Activated CD8-positive, alpha-beta memory T cell treated with anti-CD3 and anti-CD28 coated beads for 36 hours (primary cell): ENCODE measurements around the gene INHBC. TPM values are rescaled to one million over a fixed set of nuclear protein-coding genes. Genes with fewer than 3 reads are reported as not detected.
"Not testable (repeated sequence)": the region's sequence is repeated elsewhere in the genome, so short reads cannot be mapped to it uniquely, and the experiment has no call there.

Experiments
- CTCF ChIA-PET: fragments of 350-600 bp; sonication (Branson Sonifier 250); formaldehyde crosslinking; loops from one replicate; lab custom pipeline; 2021; ENCODE audit warnings: antibody characterized with exemption; lab: Charles Lee
- POLR2A ChIA-PET: fragments of 350-600 bp; sonication (Branson Sonifier 250); formaldehyde crosslinking; loops from one replicate; lab custom pipeline; 2021; ENCODE audit warnings: antibody characterized with exemption; lab: Charles Lee
- total RNA-seq, 2 experiments: library from RNA; stranded (reverse); gene quantifications; one replicate each; pipeline ENCODE4 v1.2.3, GENCODE V29; 2021

INHBC gene
- total RNA-seq, 2 experiments from 2014 or later: not detected

DNA sequence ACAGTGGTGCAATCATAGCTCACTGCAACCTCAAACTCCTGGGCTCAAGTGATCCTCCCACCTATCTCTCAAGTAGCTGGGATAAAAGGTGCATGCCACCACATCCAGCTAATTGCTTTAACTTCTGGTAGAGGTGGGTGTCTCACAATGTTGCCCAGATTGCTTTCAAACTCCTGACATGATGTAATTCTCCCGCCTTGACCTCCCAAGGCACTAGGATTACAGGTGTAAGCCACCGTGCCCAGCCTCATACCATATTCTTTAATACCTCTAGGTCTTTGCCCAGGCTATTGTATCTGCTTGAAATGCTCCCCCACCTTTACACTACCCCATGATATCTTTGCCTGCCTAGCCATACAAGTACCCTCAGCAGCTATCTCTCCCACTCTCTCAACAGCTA is 15.1 kb upstream of the INHBC start:
- POLR2A ChIA-PET: no interaction called here
- CTCF ChIA-PET: no interaction called here

DNA sequence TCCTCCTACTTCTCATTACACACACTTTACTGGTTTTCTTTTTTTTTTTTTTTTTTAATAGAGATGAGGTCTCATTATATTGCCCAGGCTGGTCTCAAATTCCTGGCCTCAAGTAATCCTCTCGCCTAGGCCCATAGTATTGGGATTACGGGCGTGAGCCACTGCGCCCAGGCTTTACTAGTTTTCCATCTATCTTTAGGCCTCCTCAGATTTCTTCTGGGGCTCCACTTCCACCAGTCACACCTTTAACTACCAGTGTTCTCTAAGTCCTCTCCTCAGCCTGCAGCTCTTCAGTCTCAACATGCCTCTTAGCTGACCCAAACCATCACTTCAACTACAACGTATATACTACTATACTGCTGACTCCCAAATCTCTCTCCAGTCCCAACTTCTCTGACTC is 14.1 kb upstream of the INHBC start:
- POLR2A ChIA-PET: interaction anchor here (0.7 kb wide), 1 partner anchor 67 kb away, joined by 4 read pairs; no protein-coding TSS in a partner anchor
- CTCF ChIA-PET: no interaction called here

DNA sequence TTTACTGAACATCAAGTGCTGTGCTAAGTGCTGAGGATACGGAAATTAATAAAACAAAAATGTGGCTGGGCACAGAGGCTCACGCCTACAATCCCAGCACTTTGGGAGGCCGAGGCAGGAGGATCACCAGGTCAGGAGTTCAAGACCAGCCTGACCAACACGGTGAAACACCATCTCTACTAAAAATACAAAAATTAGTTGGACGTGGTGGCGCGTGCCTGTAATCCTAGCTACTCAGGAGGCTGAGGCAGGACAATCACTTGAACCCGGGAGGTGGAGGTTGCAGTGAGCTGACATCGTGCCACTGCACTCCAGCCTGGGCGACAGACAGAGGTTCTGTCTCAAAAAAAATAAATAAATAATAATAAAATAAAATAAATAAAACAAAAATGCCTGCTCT is 7.6 kb upstream of the INHBC start:
- POLR2A ChIA-PET: not testable (repeated sequence)
- CTCF ChIA-PET: interaction anchor here (0.6 kb wide), 1 partner anchor 29 kb away, joined by 3 read pairs; no protein-coding TSS in a partner anchor

DNA sequence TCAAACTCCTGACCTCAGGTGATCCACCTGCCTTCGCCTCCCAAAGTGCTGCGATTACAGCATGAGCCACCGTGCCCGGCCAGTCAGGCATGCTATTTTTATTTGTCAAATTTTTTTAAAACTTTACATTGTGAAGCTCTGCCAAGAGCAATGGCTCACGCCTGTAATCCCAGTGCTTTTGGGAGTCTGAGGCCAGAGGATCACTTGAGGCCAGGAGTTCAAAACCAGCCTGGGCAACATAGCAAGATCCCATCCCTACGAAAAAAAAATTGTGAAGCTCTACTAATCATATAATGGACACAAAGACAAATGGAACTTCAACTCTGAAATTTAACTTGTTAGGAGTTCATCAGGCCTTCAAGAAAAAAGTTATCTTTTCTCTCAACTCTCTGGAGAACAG is 5.6 kb upstream of the INHBC start:
- ChIA-PET CTCF (interaction anchor here (0.6 to 1.4 kb wide), 3 partner anchors 24 to 93 kb away, joined by 3 read pairs; partner anchors contain the start of gene INHBE), POLR2A (no interaction called here)

DNA sequence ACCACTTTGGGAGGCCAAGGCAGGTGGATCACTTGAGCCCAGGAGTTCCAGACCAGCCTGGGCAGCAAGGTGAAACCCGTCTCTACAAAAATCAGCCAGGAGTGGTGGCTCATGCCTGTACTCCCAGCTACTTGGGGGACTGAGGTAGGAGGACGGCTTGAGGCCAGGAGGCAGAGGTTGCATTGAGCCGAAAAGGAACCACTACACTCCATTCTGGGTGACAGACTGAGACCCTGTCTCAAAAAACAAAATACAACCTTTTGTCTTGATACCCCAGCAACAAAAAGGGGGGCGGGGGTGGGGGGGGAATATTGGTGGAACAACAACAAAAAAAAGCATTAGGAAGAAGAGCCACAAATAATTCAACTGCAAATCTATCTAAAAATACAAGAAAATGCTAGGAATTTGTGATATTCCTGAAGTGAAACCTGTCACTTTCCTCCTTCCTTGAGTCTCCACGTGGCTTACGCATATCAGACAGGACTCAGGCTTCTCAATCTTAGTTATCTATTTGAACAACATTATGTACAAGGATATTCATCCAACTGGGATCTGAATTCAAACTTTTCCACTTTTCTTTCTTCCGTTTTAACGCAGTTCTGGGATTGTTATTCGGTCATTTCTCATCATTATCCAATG is 5.0 kb upstream of the INHBC start:
- ChIA-PET CTCF (interaction anchor here (0.6 to 1.4 kb wide), 8 partner anchors 23 to 94 kb away, joined by 3 to 4 read pairs (median 3); partner anchors contain the start of genes GLI1 and INHBE), POLR2A (interaction anchor here (0.7 to 1.2 kb wide), 7 partner anchors 23 to 90 kb away, joined by 3 to 9 read pairs (median 4); partner anchors contain the start of gene INHBE)

DNA sequence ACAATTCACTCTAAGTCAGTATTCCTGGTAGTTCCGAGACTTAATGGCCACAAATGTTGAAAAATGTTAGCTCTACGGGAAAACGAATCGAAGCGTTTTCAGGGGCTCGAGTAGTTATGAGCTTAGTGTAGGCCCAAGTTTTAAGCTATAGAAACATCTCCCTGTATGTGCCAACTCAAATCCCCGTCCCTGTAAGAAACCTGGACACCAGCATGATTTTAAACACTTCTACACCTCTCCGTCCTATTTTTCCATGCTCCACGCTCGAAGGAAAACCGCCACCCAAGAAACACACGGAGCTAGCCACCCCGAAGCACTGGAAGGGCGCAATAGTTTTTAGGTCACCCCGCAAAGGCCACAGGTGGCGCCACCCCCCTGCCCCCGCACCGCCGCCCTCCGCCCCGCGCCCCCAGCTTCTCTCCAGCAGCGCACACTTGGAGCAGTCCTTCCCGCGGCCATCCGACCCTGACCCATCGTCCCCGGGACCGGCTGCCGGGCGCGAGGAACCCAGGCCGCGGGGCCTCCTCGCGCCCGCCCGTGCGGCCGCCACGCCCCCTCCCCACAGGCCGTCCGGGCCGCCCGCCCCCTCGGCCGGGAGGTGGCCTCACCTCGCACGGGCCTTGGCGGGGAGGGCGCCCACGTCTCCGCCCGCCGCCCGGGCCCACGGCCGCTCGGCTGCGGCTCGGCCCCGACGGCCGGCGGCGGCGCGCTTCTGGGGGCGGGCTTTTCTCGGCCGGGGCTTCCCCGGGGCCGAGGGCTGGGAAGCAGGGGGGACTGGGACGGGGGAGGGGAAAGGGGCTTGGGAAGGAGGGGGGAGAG is 4.3 kb upstream of the INHBC start:
- CTCF ChIA-PET: interaction anchor here (0.9 to 1.4 kb wide), 6 partner anchors 22 to 32 kb away, joined by 3 to 4 read pairs (median 4); partner anchors contain the start of genes GLI1 and INHBE
- POLR2A ChIA-PET: interaction anchor here (0.7 to 1.2 kb wide), 8 partner anchors 22 to 201 kb away, joined by 3 to 9 read pairs (median 4); partner anchors contain the start of genes INHBE and SHMT2

DNA sequence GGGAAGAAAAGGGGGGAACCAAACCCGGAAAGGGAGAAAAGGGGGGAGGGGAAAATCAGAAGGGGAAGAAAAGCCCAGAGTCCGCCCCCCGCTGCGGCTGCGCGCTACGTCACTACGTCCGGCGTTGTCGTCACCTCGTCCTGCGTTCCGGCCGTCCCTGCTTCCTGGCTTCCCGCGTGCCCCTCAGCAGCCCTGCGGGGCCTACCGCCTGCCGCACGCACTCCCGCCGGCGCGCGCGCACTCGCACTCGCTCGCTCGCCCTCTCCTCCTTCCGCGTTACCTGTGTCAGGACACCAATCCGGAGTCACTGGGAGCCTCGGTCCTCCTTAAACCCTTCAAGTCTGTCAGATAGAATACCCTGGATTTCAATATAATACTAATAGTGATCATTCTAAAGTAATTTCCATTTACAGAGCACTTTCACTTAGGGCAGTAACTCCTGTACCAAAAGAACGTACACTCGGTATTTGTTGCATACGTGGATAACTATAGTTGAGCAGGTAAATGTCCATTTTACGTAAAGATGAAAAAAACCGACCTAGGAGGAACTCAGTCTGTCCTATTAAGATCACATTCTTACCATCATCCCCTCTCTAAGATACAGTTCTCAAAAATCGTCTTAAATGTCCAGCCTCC is 3.5 kb upstream of the INHBC start, which contains the start of gene R3HDM2:
Gene R3HDM2 (minus strand): TSS at position 113 of the 636 bp plus-strand sequence. CDS start 120,615 bp downstream, outside the sequence.
- POLR2A ChIA-PET: interaction anchor here (0.9 kb wide), 1 partner anchor 201 kb away, joined by 3 read pairs; the partner anchor contains the start of gene SHMT2
- CTCF ChIA-PET: interaction anchor here (0.7 to 1.6 kb wide), 2 partner anchors 19 to 21 kb away, joined by 3 to 5 read pairs; no protein-coding TSS in a partner anchor

DNA sequence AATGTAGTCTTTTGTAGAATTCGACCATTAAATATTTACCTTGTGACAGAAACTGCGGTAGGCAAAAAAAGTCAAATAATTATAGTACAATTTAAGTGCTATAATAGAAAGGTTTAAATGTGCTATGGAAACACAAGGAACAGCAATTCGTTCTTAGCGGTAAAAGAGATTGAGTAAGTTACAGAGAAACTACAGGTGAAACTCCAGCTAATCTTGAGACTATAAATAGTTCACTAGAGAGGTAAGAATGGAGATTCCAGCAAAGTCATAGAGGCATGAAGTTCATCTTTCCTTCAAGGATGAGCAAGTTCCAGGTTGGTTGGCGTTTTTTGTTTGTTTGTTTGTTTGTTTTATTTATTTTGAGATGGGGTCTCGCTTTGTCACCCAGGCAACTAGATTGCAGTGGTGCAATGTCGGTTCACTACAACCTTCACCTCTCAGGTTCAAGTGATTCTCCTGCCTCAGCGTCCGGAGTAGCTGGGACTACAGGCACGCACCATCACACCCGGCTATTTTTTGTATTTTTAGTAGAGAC is 2.9 kb upstream of the INHBC start:
- POLR2A ChIA-PET: no interaction called here
- CTCF ChIA-PET: interaction anchor here (0.6 to 1.6 kb wide), 4 partner anchors 19 to 114 kb away, joined by 3 to 5 read pairs (median 4); no protein-coding TSS in a partner anchor

DNA sequence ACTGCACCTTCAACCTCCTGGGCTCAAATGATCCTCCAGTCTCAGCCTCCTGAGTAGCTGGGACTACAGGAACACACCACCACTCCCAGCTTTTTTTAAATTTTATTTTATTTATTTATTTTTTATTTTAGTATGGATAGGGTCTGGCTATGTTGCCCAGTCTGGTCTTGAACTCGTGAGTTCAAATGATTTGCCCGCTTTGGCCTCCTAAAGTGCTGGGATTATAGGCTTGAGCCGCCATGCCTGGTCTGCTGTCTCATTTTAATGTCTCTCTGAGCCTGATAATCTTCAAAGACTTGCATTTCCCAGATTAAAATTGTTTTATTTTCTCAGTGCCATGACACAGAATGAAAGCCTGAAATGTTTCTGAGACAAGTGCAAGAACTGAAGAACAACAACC is 1.2 kb upstream of the INHBC start:
- CTCF ChIA-PET: interaction anchor here (0.6 to 1.6 kb wide), 4 partner anchors 14 to 51 kb away, joined by 3 to 5 read pairs (median 4); no protein-coding TSS in a partner anchor
- POLR2A ChIA-PET: no interaction called here

DNA sequence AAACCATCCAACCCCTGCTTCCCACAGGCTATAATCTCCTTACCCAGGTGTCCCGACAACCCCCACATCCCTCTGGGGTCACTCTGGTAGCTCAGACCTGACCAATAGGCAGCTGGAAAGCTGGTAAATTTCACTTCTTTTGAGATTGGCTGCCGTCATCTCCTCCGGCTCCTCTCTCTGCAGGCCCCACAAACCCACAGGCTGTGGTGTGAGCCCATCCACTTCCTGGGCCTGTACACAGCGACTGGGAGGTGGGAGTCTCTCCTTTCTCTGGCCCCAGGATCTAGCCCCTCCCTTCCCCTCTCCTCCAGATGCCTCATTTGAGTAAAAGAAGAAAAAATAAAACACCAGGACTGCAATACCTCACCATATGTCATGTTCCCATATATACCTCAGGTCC is 709 bp downstream of the INHBC start:
- ChIA-PET POLR2A (no interaction called here), CTCF (interaction anchor here (0.7 to 1.2 kb wide), 5 partner anchors 24 to 194 kb away, joined by 3 to 5 read pairs (median 3); partner anchors contain the start of gene GLI1)

DNA sequence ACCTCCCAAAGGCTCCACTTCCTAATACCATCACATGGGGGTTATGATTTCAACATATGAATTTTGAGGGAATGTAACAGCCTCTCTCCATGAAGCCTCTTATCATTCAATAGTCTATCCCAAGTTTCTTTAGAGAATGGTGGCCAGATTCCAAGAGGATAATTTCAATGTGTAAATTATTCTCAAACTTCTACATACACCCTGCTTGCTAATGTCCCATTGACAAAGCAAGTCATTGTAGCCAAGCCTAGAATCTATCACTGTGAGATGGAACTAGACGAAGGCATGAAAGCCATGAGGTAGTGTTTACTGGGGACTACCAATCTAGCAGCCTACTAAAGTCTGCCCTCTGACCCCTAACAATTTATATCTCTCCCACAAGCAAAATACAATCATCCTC is 3.8 kb downstream of the INHBC start:
- CTCF ChIA-PET: interaction anchor here (0.6 to 1.4 kb wide), 2 partner anchors 15 to 46 kb away, joined by 3 to 4 read pairs; no protein-coding TSS in a partner anchor
- POLR2A ChIA-PET: no interaction called here

DNA sequence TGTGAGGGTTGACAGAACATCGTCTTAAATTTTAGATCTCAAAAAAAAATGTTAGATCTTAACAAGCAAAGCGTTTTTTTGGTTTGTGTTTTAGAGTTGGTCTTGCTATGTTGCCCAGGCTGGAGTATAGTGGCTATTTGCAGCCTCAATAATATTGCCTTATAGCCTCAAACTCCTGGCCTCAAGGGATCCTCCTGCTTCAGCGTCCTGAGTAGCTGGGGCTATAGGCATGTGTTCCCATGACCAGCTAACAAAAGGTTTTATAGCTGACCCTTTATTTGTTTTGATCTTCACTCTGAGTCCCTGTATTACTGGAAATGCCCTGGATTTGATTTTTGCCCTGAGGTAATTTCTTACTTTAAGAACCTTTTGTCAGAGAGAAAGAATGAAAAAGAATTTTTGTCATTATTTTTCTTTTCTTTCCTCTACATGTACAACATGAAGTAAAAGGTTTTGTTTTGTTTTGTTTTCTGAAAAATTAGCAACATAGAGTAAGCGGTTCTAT is 5.2 kb downstream of the INHBC start:
- POLR2A ChIA-PET: no interaction called here
- CTCF ChIA-PET: no interaction called here

DNA sequence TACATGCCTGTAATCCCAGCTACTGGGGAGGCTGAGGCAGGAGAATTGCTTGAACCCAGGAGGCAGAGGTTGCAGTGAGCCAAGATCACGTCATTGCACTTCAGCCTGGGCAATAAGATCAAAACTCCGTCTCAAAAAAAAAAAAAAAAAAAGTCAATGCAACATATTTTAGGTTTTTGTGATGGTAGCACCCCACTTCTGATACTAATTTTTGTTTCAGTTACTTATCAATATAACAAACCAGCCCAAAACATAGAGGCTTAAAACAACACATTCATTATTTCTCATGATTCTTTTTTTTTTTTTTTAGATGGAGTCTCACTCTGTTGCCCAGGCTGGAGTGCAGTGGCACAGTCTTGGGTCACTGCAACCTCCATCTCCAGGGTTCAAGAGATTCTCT is 6.8 kb downstream of the INHBC start:
- POLR2A ChIA-PET: not testable (repeated sequence)

DNA sequence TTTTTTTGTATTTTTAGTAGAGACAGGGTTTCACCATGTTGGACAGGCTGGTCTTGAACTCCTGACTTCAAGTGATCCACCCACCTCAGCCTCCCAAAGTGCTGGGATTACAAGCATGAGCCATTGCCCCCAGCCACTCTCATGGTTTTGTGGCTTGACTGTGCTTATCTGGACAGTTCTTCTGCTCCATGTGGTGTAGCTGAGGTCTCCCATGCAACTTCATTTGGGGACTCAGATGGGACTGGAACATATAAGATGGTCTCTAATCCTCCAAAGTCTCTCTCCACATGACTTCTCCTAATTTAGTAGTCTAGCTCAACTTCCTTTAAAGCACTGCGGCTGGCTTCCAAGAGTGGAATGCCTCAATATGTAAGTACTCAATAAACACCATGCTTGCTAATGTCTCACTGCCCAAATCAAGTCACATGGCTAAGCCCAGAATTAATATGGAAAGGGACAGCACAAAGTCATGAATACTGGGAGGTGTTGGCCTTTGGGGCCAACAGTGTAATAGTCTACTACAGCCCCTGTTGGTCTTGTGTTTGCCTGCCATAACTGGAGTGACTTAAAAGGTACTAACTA is 7.4 kb downstream of the INHBC start:
- ChIA-PET POLR2A (no interaction called here), CTCF (interaction anchor here (2.3 kb wide), 1 partner anchor 11 kb away, joined by 10 read pairs; no protein-coding TSS in a partner anchor)

More for the DNA sequence above, 6.8 kb downstream of the INHBC start:
- CTCF ChIA-PET: interaction anchor here (2.3 kb wide), 1 partner anchor 11 kb away, joined by 10 read pairs; no protein-coding TSS in a partner anchor

DNA sequence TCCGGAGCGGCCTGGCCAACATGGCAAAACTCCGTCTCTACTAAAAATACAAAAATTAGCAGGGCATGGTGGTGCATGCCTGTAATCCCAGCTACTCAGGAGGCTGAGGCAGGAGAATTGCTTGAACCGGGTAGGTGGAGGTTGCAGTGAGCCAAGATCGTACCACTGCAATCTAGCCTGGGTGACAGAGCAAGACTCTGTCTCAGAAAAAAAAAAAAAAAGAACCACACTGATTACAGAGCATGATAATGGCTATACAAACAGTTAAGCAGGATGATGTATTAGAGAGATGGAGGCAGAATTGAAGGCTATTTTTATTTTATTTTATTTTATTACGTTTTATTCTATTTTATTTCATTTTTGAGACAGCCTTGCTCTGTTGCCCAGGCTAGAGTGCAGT is 9.8 kb downstream of the INHBC start:
- CTCF ChIA-PET, POLR2A ChIA-PET: not testable (repeated sequence)

DNA sequence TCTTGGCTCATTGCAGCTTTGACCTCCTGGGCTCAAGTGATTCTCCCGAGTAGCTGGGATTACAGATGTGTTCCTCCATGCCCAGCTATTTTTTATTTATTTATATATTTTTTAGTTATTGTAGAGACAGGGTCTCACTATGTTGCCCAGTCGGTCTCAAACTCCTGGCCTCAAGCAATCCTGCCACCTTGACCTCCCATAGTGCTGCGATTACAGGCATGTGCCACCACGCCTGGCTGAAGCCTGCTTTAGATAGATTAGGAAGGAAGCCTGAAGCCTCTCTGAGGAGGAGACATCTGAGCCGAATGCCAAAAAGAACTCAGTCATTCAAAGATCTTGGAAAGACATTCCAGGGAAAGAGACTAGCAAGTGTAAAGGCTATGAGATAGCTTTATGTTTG is 10.2 kb downstream of the INHBC start:
- CTCF ChIA-PET: no interaction called here
- POLR2A ChIA-PET: no interaction called here

DNA sequence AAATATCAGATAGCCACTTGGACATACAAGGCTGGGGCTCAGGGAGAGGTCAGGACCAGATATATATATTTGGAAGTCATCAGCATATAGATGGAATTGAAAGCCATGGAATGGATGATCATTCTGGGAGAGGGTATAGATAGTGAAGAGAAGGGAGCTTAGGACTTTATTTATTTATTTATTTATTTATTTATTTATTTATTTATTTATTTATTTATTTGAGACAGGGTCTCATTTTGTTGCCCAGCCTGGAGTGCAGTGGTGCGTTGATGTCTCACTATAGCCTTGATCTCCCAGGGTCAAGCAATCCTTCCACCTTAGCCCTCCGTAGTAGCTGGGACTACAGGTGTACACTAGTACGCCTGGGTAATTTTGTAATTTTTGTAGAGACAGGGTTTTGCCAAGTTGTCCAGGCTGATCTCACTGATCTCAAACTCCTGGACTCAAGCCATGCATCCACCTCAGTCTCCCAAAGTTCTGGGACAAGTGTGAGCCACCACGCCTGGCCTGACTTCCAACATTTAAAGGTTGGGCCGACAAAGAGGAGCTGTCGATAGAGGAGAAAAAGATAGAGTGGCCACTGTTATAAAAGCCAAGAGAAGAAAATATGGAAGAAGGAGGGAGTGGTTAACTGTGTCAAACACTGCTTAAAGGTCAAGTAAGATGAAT is 11.8 kb downstream of the INHBC start:
- CTCF ChIA-PET: interaction anchor here (0.6 to 1.8 kb wide), 4 partner anchors 13 to 190 kb away, joined by 3 to 8 read pairs (median 4); partner anchors contain the start of gene GLI1
- POLR2A ChIA-PET: no interaction called here
